ENCODE measurements around the gene ZNF446.

DNA sequence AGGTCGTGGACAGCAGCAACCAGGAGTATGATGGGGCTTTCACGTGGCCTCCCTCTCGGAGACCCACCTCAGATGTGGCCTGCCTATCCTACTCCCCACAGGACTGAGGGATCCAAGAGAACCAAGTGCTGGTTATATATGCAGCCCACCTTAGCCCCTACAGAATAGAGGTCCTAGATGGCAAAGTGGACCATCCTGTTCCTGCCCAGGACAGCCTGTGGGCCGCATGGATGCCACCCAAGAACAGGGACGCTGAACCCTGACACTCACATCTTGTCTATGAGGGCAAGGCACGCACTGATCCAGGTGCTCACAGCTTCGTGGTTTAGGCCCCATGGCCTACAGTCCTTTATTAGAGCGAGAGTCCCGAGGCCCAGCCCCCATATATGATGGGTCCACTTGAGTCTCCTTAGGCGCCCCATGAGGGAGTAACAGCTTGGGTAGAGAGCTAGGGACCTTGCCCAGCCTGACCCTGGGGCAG, 37.1 kb downstream of the ZNF446 start:
- TF ChIP-seq, protein P1, sequence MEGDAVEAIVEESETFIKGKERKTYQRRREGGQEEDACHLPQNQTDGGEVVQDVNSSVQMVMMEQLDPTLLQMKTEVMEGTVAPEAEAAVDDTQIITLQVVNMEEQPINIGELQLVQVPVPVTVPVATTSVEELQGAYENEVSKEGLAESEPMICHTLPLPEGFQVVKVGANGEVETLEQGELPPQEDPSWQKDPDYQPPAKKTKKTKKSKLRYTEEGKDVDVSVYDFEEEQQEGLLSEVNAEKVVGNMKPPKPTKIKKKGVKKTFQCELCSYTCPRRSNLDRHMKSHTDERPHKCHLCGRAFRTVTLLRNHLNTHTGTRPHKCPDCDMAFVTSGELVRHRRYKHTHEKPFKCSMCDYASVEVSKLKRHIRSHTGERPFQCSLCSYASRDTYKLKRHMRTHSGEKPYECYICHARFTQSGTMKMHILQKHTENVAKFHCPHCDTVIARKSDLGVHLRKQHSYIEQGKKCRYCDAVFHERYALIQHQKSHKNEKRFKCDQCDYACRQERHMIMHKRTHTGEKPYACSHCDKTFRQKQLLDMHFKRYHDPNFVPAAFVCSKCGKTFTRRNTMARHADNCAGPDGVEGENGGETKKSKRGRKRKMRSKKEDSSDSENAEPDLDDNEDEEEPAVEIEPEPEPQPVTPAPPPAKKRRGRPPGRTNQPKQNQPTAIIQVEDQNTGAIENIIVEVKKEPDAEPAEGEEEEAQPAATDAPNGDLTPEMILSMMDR (conservative IDR thresholded peaks at IDR 0.05 in 1 of 2, IDR thresholded peaks at IDR 0.05 in 1 of 2; ENCODE audit: low read depth in 1 of 2, low read length in 2 of 2), result no peak
- TF ChIP-seq EZH2 (IDR thresholded peaks at IDR 0.05; ENCODE audit: low read length, missing control alignments), result no peak
